H9 (cell line): ENCODE measurements around the gene SGCD. TPM values are rescaled to one million over a fixed set of nuclear protein-coding genes. Genes with fewer than 3 reads are reported as not detected.

Experiments
- DNase-seq: peaks from one replicate; pipeline ENCODE4 v3.0.0-alpha.2; 2017
- H2AFZ ChIP-seq: one replicate; pipeline ENCODE4 v1.6.1; 2013; ENCODE audit warnings: mild to moderate bottlenecking, low read length, control low read depth, moderate library complexity
- H2AK5ac ChIP-seq: 2 replicates; pipeline ENCODE4 v1.6.1; 2013; ENCODE audit warnings: low read length, control low read depth, mixed read lengths; ENCODE audit not compliant: insufficient read length
- H2BK120ac ChIP-seq: one replicate; pipeline ENCODE4 v1.6.1; 2013; ENCODE audit warnings: low read depth, mild to moderate bottlenecking, low read length, control low read depth, inconsistent platforms; ENCODE audit not compliant: poor library complexity, severe bottlenecking
- H2BK12ac ChIP-seq: 2 replicates; pipeline ENCODE4 v1.6.1; 2013; ENCODE audit warnings: low read length, control low read depth, mixed read lengths, low read depth; ENCODE audit not compliant: insufficient read length
- H2BK15ac ChIP-seq: 2 replicates; pipeline ENCODE4 v1.6.1; 2013; ENCODE audit warnings: low read depth, low read length, control low read depth
- H2BK20ac ChIP-seq: one replicate; pipeline ENCODE4 v1.6.1; 2013; ENCODE audit warnings: low read depth, mild to moderate bottlenecking, low read length, control low read depth, inconsistent platforms; ENCODE audit not compliant: poor library complexity, severe bottlenecking
- H2BK5ac ChIP-seq: 2 replicates; pipeline ENCODE4 v1.6.1; 2013; ENCODE audit warnings: low read length, control low read depth, mixed read lengths; ENCODE audit not compliant: insufficient read length
- H3K14ac ChIP-seq: 2 replicates; pipeline ENCODE4 v1.6.1; 2013; ENCODE audit warnings: low read length, control low read depth; ENCODE audit not compliant: insufficient read depth
- H3K18ac ChIP-seq: 2 replicates; pipeline ENCODE4 v1.6.1; 2013; ENCODE audit warnings: low read depth, mild to moderate bottlenecking, mixed read lengths, low read length, control low read depth; ENCODE audit not compliant: insufficient read length
- H3K23ac ChIP-seq: 2 replicates; pipeline ENCODE4 v1.6.1; 2013; ENCODE audit warnings: low read length, control low read depth, mixed read lengths, low read depth; ENCODE audit not compliant: insufficient read length
- H3K23me2 ChIP-seq: 2 replicates; pipeline ENCODE4 v1.6.1; 2013; ENCODE audit warnings: low read depth, mild to moderate bottlenecking, mixed read lengths, low read length, control low read depth; ENCODE audit not compliant: insufficient read length, poor library complexity, severe bottlenecking
- H3K27ac ChIP-seq: 2 replicates; pipeline ENCODE4 v1.5.1; 2013; ENCODE audit warnings: low read length, control low read depth, mixed read lengths, low read depth; ENCODE audit not compliant: insufficient read length
- H3K27me3 ChIP-seq: 2 replicates; pipeline ENCODE4 v1.6.1; 2013; ENCODE audit warnings: low read length, control low read depth, inconsistent platforms; ENCODE audit not compliant: insufficient read depth
- H3K4ac ChIP-seq: 2 replicates; pipeline ENCODE4 v1.6.1; 2013; ENCODE audit warnings: low read depth, mild to moderate bottlenecking, control low read depth, inconsistent platforms, low read length, moderate library complexity
- H3K4me1 ChIP-seq: 2 replicates; pipeline ENCODE4 v1.6.1; 2013; ENCODE audit warnings: low read length, control low read depth, inconsistent platforms; ENCODE audit not compliant: insufficient read depth
- H3K4me2 ChIP-seq: 2 replicates; pipeline ENCODE4 v1.6.1; 2013; ENCODE audit warnings: low read length, control low read depth, mixed read lengths; ENCODE audit not compliant: insufficient read length, insufficient read depth
- H3K56ac ChIP-seq: 2 replicates; pipeline ENCODE4 v1.6.1; 2013; ENCODE audit warnings: low read depth, mild to moderate bottlenecking, mixed read lengths, low read length, control low read depth; ENCODE audit not compliant: insufficient read length
- H3K79me1 ChIP-seq: 2 replicates; pipeline ENCODE4 v1.6.1; 2013; ENCODE audit warnings: low read depth, mild to moderate bottlenecking, moderate library complexity, low read length, control low read depth, inconsistent platforms; ENCODE audit not compliant: insufficient read depth, poor library complexity, severe bottlenecking
- H3K79me2 ChIP-seq: 2 replicates; pipeline ENCODE4 v1.6.1; 2013; ENCODE audit warnings: low read length, control low read depth, inconsistent platforms; ENCODE audit not compliant: insufficient read depth
- H3K9ac ChIP-seq: 2 replicates; pipeline ENCODE4 v1.6.1; 2013; ENCODE audit warnings: low read length, control low read depth, mixed read lengths; ENCODE audit not compliant: insufficient read length; ENCODE audit errors: extremely low read depth
- H3K9me3 ChIP-seq: one replicate; pipeline ENCODE4 v1.6.1; 2013; ENCODE audit warnings: low read depth, low read length, inconsistent platforms; ENCODE audit not compliant: control insufficient read depth
- H3T11ph ChIP-seq: one replicate; pipeline ENCODE4 v1.6.1; 2013; ENCODE audit warnings: mild to moderate bottlenecking, low read length, control low read depth, inconsistent platforms
- H4K20me1 ChIP-seq: one replicate; pipeline ENCODE4 v1.6.1; 2013; ENCODE audit not compliant: control insufficient read depth, insufficient read length, insufficient read depth
- H4K5ac ChIP-seq: 2 replicates; pipeline ENCODE4 v1.6.1; 2013; ENCODE audit warnings: low read depth, mild to moderate bottlenecking, mixed read lengths, low read length, control low read depth; ENCODE audit not compliant: insufficient read length
- H4K8ac ChIP-seq: replicated peaks from 2 replicates; pipeline ENCODE4 v1.6.1; 2013; ENCODE audit warnings: low read length, control low read depth, mixed read lengths, low read depth; ENCODE audit not compliant: insufficient read length
- H4K91ac ChIP-seq: 2 replicates; pipeline ENCODE4 v1.6.1; 2013; ENCODE audit warnings: low read depth, mild to moderate bottlenecking, moderate library complexity, mixed read lengths, low read length, control low read depth; ENCODE audit not compliant: insufficient read length
- H3K27ac Mint-ChIP-seq, 3 experiments: 2 replicates in 2 of 3; 3 replicates in 1 of 3; pipeline ENCODE4 v1.8.0; 2020 to 2021; ENCODE audit warnings: mixed read lengths in 3 of 3, mild to moderate bottlenecking in 1 of 3, moderate library complexity in 1 of 3
- H3K27me3 Mint-ChIP-seq: 2 replicates; pipeline ENCODE4 v1.8.0; 2021; ENCODE audit warnings: low read depth, mild to moderate bottlenecking, moderate library complexity, mixed read lengths
- H3K36me3 Mint-ChIP-seq, 3 experiments: 2 replicates in 2 of 3; 3 replicates in 1 of 3; pipeline ENCODE4 v1.8.0; 2020 to 2021; ENCODE audit warnings: low read depth in 3 of 3, mixed read lengths in 3 of 3; ENCODE audit not compliant: insufficient read depth in 1 of 3
- H3K4me1 Mint-ChIP-seq, 2 experiments: 2 replicates each; pipeline ENCODE4 v1.8.0; 2020; ENCODE audit warnings: mixed read lengths in 2 of 2
- H3K4me3 Mint-ChIP-seq, 2 experiments: 2 replicates in 1 of 2; 3 replicates in 1 of 2; pipeline ENCODE4 v1.8.0; 2020 to 2021; ENCODE audit warnings: mild to moderate bottlenecking in 2 of 2, mixed read lengths in 2 of 2, moderate library complexity in 1 of 2
- H3K9me3 Mint-ChIP-seq, 2 experiments: 2 replicates in 1 of 2; 3 replicates in 1 of 2; pipeline ENCODE4 v1.8.0; 2020; ENCODE audit warnings: mild to moderate bottlenecking in 2 of 2, mixed read lengths in 2 of 2, moderate library complexity in 1 of 2
- WGBS: extraction: QIAGEN DNeasy Blood & Tissue Kit; methylation state at CpG from one replicate; pipeline ENCODE4 v1.1.7; 2013; ENCODE audit warnings: missing lambda C conversion rate, low lambda C conversion rate, mixed read lengths; ENCODE audit not compliant: insufficient read length; ENCODE audit errors: extremely low coverage; 5-methylcytosine and 5-hydroxymethylcytosine counted together
- total RNA-seq: library from RNA; stranded (reverse); gene quantifications from 2 replicates; pipeline ENCODE4 v1.2.1, GENCODE V29; 2021
- TF ChIP-seq, protein P1 (sequence below): fragments of 200-600 bp; sonication (generic); conservative IDR thresholded peaks from 3 replicates; pipeline ENCODE4 v1.8.0; 2021; ENCODE audit warnings: antibody characterized with exemption, mild to moderate bottlenecking

SGCD gene
- total RNA-seq, 1 experiment from 2014 or later, result 0.11 TPM

DNA sequence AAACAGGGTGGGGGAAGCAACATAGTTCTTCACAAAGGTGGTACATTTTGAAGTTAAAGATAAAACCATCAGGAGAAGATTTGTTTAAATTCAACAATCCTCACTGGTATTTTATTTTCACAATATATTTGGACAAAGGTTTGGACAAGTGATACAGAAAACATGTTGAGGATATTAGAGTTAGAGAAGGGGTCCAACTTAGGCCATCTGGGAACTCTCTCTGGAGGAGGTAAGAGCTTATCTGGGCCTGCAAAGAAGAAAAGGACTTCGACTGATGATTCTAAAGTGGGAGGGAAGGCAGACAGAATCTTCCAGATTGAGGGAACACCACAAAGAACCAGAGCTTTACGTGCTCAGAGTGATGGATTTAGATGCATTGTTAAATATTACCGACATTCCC is 58.5 kb downstream of the SGCD start:
- no peaks in the 10 kb centered on the region for H3K27me3 Mint-ChIP-seq
- no peak overlapping the region for H3K27ac Mint-ChIP-seq
- Histone ChIP-seq H2BK12ac (no peak overlapping the region), H3K79me2 (no peaks in the 10 kb centered on the region), H3K27ac (no peak overlapping the region), H4K91ac (no peak overlapping the region), H3K4me2 (no peak overlapping the region), H3K14ac (no peak overlapping the region), H3K18ac (no peak overlapping the region), H2AK5ac (no peak overlapping the region), H3K23ac (no peak overlapping the region), H3K79me1 (no peaks in the 10 kb centered on the region), H4K20me1 (no peaks in the 10 kb centered on the region), H3K9ac (no peak overlapping the region), H4K8ac (no peak overlapping the region), H3K56ac (no peak overlapping the region), H3K4me1 (no peaks in the 10 kb centered on the region), H2BK120ac (no peak overlapping the region), H3T11ph (no peak overlapping the region), H4K5ac (no peak overlapping the region), H2BK5ac (no peak overlapping the region), H2BK20ac (no peak overlapping the region), H2AFZ (no peak overlapping the region), H3K4ac (no peak overlapping the region), H3K9me3 (no peaks in the 10 kb centered on the region), H2BK15ac (no peak overlapping the region), H3K23me2 (no peaks in the 10 kb centered on the region), H3K27me3 (no peaks in the 10 kb centered on the region)
- WGBS, result no CpG with 5 or more reads among the region's 3 CpGs
- H3K36me3 Mint-ChIP-seq, result no peaks in the 10 kb centered on the region
- H3K9me3 Mint-ChIP-seq, result no peaks in the 10 kb centered on the region
- no peak overlapping the region for H3K4me3 Mint-ChIP-seq
- TF ChIP-seq, protein P1, sequence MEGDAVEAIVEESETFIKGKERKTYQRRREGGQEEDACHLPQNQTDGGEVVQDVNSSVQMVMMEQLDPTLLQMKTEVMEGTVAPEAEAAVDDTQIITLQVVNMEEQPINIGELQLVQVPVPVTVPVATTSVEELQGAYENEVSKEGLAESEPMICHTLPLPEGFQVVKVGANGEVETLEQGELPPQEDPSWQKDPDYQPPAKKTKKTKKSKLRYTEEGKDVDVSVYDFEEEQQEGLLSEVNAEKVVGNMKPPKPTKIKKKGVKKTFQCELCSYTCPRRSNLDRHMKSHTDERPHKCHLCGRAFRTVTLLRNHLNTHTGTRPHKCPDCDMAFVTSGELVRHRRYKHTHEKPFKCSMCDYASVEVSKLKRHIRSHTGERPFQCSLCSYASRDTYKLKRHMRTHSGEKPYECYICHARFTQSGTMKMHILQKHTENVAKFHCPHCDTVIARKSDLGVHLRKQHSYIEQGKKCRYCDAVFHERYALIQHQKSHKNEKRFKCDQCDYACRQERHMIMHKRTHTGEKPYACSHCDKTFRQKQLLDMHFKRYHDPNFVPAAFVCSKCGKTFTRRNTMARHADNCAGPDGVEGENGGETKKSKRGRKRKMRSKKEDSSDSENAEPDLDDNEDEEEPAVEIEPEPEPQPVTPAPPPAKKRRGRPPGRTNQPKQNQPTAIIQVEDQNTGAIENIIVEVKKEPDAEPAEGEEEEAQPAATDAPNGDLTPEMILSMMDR, result no peak
- DNase-seq, result no peak
- H3K4me1 Mint-ChIP-seq, result no peaks in the 10 kb centered on the region
